Fibroblast of villous mesenchyme (primary cell): Measurements from ENCODE around the gene ASAP2. TPM values are rescaled to one million over a fixed set of nuclear protein-coding genes. Genes with fewer than 3 reads are reported as not detected.
A peak's percentile ranks its signal among the peaks of the same experiment; 100 is the strongest.
"Not testable (repeated sequence)": the region's sequence is repeated elsewhere in the genome, so short reads cannot be mapped to it uniquely, and the experiment has no call there.

Experiments used
- DNase-seq: peaks from one replicate; pipeline ENCODE4 v3.0.0-alpha.2; 2010; ENCODE audit warnings: low read depth
- H3K4me3 ChIP-seq: 2 replicates; pipeline ENCODE4 v1.5.1; 2011; ENCODE audit warnings: low read depth, mild to moderate bottlenecking, low read length
- total RNA-seq: library from RNA; depleted of rRNA; stranded (reverse); fragments of >200 nt; gene quantifications from 2 replicates; pipeline ENCODE4 v1.2.3, GENCODE V29; 2012
- TF ChIP-seq, protein P1 (sequence below): IDR thresholded peaks from 2 replicates; pipeline ENCODE4 v1.5.1; 2012; ENCODE audit warnings: low read depth, mild to moderate bottlenecking, low read length; ENCODE audit not compliant: insufficient read depth

The ASAP2 gene
- total RNA-seq, 1 donor: 66.5 TPM

- no peak overlapping the region for H3K4me3 ChIP-seq
- TF ChIP-seq, protein P1, sequence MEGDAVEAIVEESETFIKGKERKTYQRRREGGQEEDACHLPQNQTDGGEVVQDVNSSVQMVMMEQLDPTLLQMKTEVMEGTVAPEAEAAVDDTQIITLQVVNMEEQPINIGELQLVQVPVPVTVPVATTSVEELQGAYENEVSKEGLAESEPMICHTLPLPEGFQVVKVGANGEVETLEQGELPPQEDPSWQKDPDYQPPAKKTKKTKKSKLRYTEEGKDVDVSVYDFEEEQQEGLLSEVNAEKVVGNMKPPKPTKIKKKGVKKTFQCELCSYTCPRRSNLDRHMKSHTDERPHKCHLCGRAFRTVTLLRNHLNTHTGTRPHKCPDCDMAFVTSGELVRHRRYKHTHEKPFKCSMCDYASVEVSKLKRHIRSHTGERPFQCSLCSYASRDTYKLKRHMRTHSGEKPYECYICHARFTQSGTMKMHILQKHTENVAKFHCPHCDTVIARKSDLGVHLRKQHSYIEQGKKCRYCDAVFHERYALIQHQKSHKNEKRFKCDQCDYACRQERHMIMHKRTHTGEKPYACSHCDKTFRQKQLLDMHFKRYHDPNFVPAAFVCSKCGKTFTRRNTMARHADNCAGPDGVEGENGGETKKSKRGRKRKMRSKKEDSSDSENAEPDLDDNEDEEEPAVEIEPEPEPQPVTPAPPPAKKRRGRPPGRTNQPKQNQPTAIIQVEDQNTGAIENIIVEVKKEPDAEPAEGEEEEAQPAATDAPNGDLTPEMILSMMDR: no peak
- DNase-seq: no peak
These were observed 5.5 kb downstream of the ASAP2 start for GRCh38 chr2:9212010-9212635.

DNA sequence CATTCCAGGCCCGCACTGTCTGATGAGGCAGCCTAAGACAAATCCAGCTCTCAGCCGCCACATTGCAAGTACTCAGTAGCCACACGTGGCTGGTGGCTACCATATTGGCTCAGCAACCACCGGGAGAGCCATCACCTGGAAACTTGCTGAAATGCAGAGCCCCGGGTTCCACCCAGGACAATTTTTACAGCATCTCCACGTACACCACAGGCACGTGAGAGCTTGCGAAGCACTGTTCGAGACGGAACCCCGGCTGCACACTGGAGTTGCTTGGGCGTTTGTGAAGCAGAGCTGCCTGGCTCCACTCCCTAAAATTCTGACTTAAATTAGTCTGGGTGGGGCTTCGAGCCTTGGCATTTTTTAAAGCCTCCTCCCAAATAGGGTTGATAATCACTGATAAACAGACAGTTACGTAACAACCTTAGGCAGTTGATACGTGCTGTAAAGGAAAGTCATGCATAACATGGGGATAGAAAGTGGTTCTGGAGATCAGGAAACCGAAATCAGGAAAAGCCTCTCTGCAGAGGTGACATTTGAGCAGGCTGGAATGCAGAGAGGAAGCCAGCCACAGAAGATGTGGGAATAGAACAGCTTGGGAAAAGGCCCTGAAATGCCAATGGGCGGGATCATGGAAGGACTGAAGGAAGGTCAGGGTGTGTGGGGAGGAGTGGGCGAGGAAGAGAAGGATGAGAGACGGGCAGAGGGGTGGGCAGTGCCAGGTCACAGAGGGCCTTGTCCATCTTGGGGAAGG lies 6.2 kb downstream of the ASAP2 start:
- TF ChIP-seq, protein P1: no peak
- peak; percentile 66 for DNase-seq
- H3K4me3 ChIP-seq: no peak overlapping the region

DNA sequence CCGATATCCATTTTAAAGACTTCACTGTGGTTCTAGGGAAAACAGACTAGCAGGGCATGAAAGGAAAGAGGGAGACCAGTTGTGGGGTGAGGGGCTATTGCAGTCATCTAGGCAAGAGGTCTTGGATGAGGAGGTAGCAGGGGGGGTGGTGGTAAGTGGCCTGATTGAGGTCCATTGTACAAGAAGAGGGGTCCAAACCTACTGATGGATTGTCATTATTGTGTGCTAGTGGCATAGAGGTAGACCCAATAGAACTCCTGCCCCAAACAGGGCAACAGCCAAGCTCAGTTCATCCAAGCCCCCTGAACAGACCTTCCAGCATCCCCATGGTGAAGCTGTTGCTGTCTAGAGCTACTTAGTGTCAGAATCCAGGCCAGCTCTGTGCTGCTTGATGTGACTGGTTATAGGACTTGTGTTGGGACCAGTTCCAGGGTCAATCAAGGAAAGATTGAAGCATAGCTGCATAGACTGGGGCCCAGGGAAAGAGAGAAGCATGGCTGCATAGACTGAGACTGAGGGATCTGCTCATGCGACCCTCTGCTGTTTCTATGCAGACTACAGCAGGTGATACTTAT lies 7.0 kb downstream of the ASAP2 start:
- no peak for DNase-seq
- TF ChIP-seq, protein P1: no peak
- H3K4me3 ChIP-seq: no peak overlapping the region

DNA sequence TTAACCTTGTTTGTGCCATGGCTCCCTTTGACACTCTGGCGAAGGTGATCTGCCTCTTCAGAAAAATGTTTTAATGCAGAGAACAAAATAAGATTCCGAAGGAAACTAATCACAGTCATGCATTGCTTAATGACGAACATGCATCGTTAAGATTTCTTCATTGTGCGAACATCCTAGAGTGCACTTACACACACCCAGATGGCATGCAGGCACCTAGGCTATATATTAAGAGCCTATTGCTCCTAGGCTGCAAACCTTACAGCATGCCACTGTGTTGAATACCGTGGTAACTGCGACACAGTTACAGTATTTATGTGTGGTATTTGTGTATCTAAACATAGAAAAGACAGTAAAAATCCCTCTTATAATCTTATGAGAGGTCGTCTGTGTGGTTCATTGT lies 8.3 kb downstream of the ASAP2 start:
- no peak for DNase-seq
- H3K4me3 ChIP-seq: no peak overlapping the region
- TF ChIP-seq, protein P1: no peak

DNA sequence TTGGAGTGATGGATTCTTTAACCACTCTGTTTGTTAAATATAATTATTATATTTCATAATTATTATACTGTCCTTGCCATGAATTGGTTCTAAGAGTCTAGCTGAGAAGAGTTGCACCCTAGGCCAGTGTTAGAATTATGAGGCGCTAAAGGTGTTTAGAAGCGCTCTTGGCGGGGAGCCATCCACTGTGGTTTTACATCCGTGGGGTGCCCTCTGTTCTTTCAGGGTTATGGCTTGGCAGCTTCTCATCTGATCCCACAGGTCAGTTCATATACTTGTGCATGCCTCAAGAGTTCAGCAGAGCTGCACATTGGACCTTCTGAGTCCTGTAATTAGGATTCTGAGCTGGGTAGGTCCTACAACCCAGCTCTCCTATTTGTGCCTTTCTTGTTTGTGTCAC lies 9.1 kb downstream of the ASAP2 start:
- TF ChIP-seq, protein P1: no peak
- no peak overlapping the region for H3K4me3 ChIP-seq
- no peak for DNase-seq

GRCh38 chr2:9216143-9216542 lies 9.5 kb downstream of the ASAP2 start:
- not testable (repeated sequence) for DNase-seq

More at GRCh38 chr2:9216143-9216542, 9.5 kb downstream of the ASAP2 start:
- H3K4me3 ChIP-seq: not testable (repeated sequence)
